ENCODE measurements around the gene RPS16. TPM values are rescaled to one million over a fixed set of nuclear protein-coding genes. Genes with fewer than 3 reads are reported as not detected.

The RPS16 gene
- total and polyA plus RNA-seq, 2 of the 13 experiments (the other 11 are each of a cell fraction or from before 2014, with no cell fraction given), result 488 to 2,583 TPM

GRCh38 chr19:39409208-39410016 is 26.3 kb downstream of the RPS16 start (continued):
- TF ChIP-seq ZNF44 (CRISPR knock-in tag; IDR thresholded peaks at IDR 0.05) (0 out of 2 replicates have a peak, but pooled peaks have one; percentile 33), RORA (CRISPR knock-in tag; IDR thresholded peaks at IDR 0.05) (no peak), SIX4 (CRISPR knock-in tag; IDR thresholded peaks at IDR 0.05) (no peak), SYNCRIP (IDR thresholded peaks at IDR 0.05; ENCODE audit: insufficient read depth, low read depth, low read length) (no peak), PPARG (CRISPR knock-in tag; conservative IDR thresholded peaks at IDR 0.05) (no peak), ZNF230 (CRISPR knock-in tag; IDR thresholded peaks at IDR 0.05) (no peak), ELF1 (CRISPR knock-in tag; IDR thresholded peaks at IDR 0.05) (peak; percentile 23; the same call in 1 of the 2 replicates), FOXO1 (CRISPR knock-in tag; IDR thresholded peaks at IDR 0.05) (no peak; the same call in 1 of the 2 replicates), SMAD9 (CRISPR knock-in tag; IDR thresholded peaks at IDR 0.05) (no peak), ZBTB2 (CRISPR knock-in tag; IDR thresholded peaks at IDR 0.05; ENCODE audit: low read depth) (peak; percentile 30; the same call in 1 of the 2 replicates), NFE2L2 (IDR thresholded peaks at IDR 0.05; ENCODE audit: low read length) (no peak), ZNF597 (CRISPR knock-in tag; IDR thresholded peaks at IDR 0.05) (no peak), STAT5B (CRISPR knock-in tag; IDR thresholded peaks at IDR 0.05) (no peak), SRY (CRISPR knock-in tag; IDR thresholded peaks at IDR 0.05) (no peak), ZNF580 (CRISPR knock-in tag; IDR thresholded peaks at IDR 0.05; ENCODE audit: borderline replicate concordance, low read depth) (no peak), DMAP1 (CRISPR knock-in tag; IDR thresholded peaks at IDR 0.05) (no peak), PLRG1 (conservative IDR thresholded peaks at IDR 0.05) (no peak), PRDM10 (CRISPR knock-in tag; IDR thresholded peaks at IDR 0.05; ENCODE audit: low read depth) (no peak; the same call in 1 of the 2 replicates), HDAC6 (IDR thresholded peaks at IDR 0.05; ENCODE audit: low read depth, low read length) (no peak), ZNF225 (CRISPR knock-in tag; IDR thresholded peaks at IDR 0.05) (no peak), ZNF124 (CRISPR knock-in tag; IDR thresholded peaks at IDR 0.05) (peak; percentile 8; the same call in 1 of the 2 replicates), ARNT2 (CRISPR knock-in tag; IDR thresholded peaks at IDR 0.05; ENCODE audit: low read depth) (0 out of 2 replicates have a peak, but pooled peaks have one; percentile 77), ZBTB34 (CRISPR knock-in tag; IDR thresholded peaks at IDR 0.05) (no peak), ZNF547 (CRISPR knock-in tag; IDR thresholded peaks at IDR 0.05) (no peak)

Measured in HepG2 (cell line).